Measurements from ENCODE around the gene CD36.

DNA sequence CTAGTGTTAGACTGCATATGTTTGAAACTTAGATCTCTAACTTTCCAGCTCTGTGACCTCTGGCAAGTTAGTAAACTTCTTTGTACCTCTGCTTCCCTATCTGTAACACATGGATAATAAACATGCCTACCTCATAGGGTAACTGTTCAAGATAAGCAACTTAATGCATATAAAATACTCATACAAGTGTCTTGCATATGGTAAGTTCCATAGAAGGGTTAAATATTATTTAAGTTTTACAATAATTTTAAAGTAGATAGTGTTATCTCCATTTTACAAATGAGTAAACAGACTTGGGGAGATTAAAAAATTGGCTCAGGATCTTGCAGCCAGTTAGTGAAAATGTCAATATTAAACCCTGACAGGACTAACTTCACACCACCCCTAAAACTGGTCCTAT lies 30.1 kb upstream of the CD36 start:
- TF ChIP-seq, protein P1, sequence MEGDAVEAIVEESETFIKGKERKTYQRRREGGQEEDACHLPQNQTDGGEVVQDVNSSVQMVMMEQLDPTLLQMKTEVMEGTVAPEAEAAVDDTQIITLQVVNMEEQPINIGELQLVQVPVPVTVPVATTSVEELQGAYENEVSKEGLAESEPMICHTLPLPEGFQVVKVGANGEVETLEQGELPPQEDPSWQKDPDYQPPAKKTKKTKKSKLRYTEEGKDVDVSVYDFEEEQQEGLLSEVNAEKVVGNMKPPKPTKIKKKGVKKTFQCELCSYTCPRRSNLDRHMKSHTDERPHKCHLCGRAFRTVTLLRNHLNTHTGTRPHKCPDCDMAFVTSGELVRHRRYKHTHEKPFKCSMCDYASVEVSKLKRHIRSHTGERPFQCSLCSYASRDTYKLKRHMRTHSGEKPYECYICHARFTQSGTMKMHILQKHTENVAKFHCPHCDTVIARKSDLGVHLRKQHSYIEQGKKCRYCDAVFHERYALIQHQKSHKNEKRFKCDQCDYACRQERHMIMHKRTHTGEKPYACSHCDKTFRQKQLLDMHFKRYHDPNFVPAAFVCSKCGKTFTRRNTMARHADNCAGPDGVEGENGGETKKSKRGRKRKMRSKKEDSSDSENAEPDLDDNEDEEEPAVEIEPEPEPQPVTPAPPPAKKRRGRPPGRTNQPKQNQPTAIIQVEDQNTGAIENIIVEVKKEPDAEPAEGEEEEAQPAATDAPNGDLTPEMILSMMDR (IDR thresholded peaks at IDR 0.05): no peak
- no peak for TF ChIP-seq POLR2A (IDR thresholded peaks at IDR 0.05)

Measured in right lobe of liver (tissue), 4 donors.